Renal cortex interstitium (tissue), 11 donors: ENCODE data around the gene MAN1A1. TPM values are rescaled to one million over a fixed set of nuclear protein-coding genes. Genes with fewer than 3 reads are reported as not detected.
"Not testable (repeated sequence)": the region's sequence is repeated elsewhere in the genome, so short reads cannot be mapped to it uniquely, and the experiment has no call there.

Experiments
- DNase-seq, 11 donors: peaks; one replicate each; pipeline ENCODE4 v3.0.0-alpha.2; 2013; ENCODE audit warnings: low read depth in 9 of 11, low spot score in 4 of 11; ENCODE audit errors: extremely low read depth in 1 of 11
- polyA plus RNA-seq, 3 donors: library from polyadenylated mRNA; unstranded; fragments of 120-200 nt; gene quantifications; one replicate each; pipeline ENCODE4 v1.2.1, GENCODE V29; 2013; ENCODE audit not compliant: insufficient read length in 3 of 3

Gene MAN1A1
- polyA plus RNA-seq, 3 donors, result 78.0 to 94.4 (median 93.6) TPM

GRCh38 chr6:119171088-119171841, 178.3 kb downstream of the MAN1A1 start:
- DNase-seq, result no peak

- DNase-seq, result no peak
These were observed 179.0 kb downstream of the MAN1A1 start for GRCh38 chr6:119170447-119171087.

GRCh38 chr6:119170103-119170446, 179.5 kb downstream of the MAN1A1 start:
- no peak for DNase-seq

- DNase-seq, result not testable (repeated sequence)
These were observed 180.2 kb downstream of the MAN1A1 start for GRCh38 chr6:119169355-119169754.

- no peak for DNase-seq
These were observed 183.4 kb downstream of the MAN1A1 start for GRCh38 chr6:119166024-119166784.

GRCh38 chr6:119163006-119163405, 186.6 kb downstream of the MAN1A1 start:
- peak in 1 of 11 donors; percentile 25 for DNase-seq

- DNase-seq, result peak in 3 of 11 donors; percentile 24 to 51 (median 29)
These were observed 187.3 kb downstream of the MAN1A1 start for GRCh38 chr6:119162134-119162775.

- DNase-seq, result peak in 1 of 11 donors; percentile 39
These were observed 188.1 kb downstream of the MAN1A1 start for GRCh38 chr6:119161438-119161837.

GRCh38 chr6:119160911-119161310, 188.7 kb downstream of the MAN1A1 start:
- DNase-seq, result no peak

GRCh38 chr6:119158057-119158848, 191.3 kb downstream of the MAN1A1 start:
- no peak for DNase-seq

- DNase-seq, result no peak
These were observed 192.1 kb downstream of the MAN1A1 start for GRCh38 chr6:119157506-119157815.

GRCh38 chr6:119156757-119157505, 192.6 kb downstream of the MAN1A1 start:
- DNase-seq, result no peak

GRCh38 chr6:119156082-119156481, 193.5 kb downstream of the MAN1A1 start:
- not testable (repeated sequence) for DNase-seq

GRCh38 chr6:119152187-119152586, 197.4 kb downstream of the MAN1A1 start:
- no peak for DNase-seq

GRCh38 chr6:119148825-119149525, 200.6 kb downstream of the MAN1A1 start:
- no peak for DNase-seq

GRCh38 chr6:119148098-119148824, 201.3 kb downstream of the MAN1A1 start:
- DNase-seq, result peak in 10 of 11 donors; percentile 33 to 64 (median 50)
